Brain microvascular endothelial cell (primary cell): ENCODE measurements around the gene EPHA6.
A peak's percentile ranks its signal among the peaks of the same experiment; 100 is the strongest.

Source experiments
- DNase-seq: peaks from one replicate; pipeline ENCODE4 v3.0.0-alpha.2; 2020
- H3K27ac ChIP-seq: fragments of 250-450 bp; sonication (Bioruptor Pico); 2 replicates; pipeline ENCODE4 v1.5.1; 2020; ENCODE audit warnings: mild to moderate bottlenecking, moderate library complexity
- H3K27me3 ChIP-seq: fragments of 250-450 bp; sonication (Bioruptor Pico); replicated peaks from 2 replicates; pipeline ENCODE4 v1.5.1; 2020; ENCODE audit warnings: mild to moderate bottlenecking
- H3K36me3 ChIP-seq: fragments of 250-450 bp; sonication (Bioruptor Pico); replicated peaks from 2 replicates; pipeline ENCODE4 v1.5.1; 2020; ENCODE audit warnings: mild to moderate bottlenecking
- H3K4me3 ChIP-seq: 2 replicates; pipeline ENCODE4 v1.5.1; 2011; ENCODE audit warnings: low read depth, mild to moderate bottlenecking, control low read depth, low read length, moderate library complexity
- CTCF ChIP-seq: IDR thresholded peaks from 2 replicates; pipeline ENCODE4 v1.5.1; 2011; ENCODE audit warnings: low read depth, mild to moderate bottlenecking, moderate library complexity, low read length, control low read depth, inconsistent platforms; ENCODE audit errors: missing control alignments
- in situ Hi-C: cut with HindIII; loops from 2 replicates; pipeline ENCODE4 v1.10.0; 2017; ENCODE audit warnings: low sequenced_read_pairs, low pct_ligation_motif_present

Gene EPHA6

GRCh38 chr3:96813820-96814650, at the start of gene EPHA6:
Gene EPHA6 (plus strand): TSS chr3:96814594.
- in situ Hi-C loops, result no loop called here
- Histone ChIP-seq H3K4me3 (peak within 1 kb of the TSS; percentile 62), H3K27ac (no peak within 1 kb of the TSS), H3K27me3 (peaks cover 30% of the 10 kb centered on the region), H3K36me3 (no peaks in the 10 kb centered on the region)
- peak; percentile 4 for DNase-seq
- peak; percentile 43 for TF ChIP-seq CTCF

GRCh38 chr3:96776818-96777217, 37.6 kb upstream of the EPHA6 start:
- Histone ChIP-seq H3K27me3 (no peaks in the 10 kb centered on the region), H3K4me3 (no peak overlapping the region), H3K27ac (no peak overlapping the region), H3K36me3 (no peaks in the 10 kb centered on the region)
- TF ChIP-seq CTCF, result no peak
- in situ Hi-C loops, result no loop called here
- DNase-seq, result no peak

- no peak overlapping the region for H3K27ac ChIP-seq
- in situ Hi-C loops, result no loop called here
- no peaks in the 10 kb centered on the region for H3K27me3 ChIP-seq
- no peak for TF ChIP-seq CTCF
- no peaks in the 10 kb centered on the region for H3K36me3 ChIP-seq
- DNase-seq, result no peak
- H3K4me3 ChIP-seq, result no peak overlapping the region
Measured at GRCh38 chr3:96779810-96780209, 34.6 kb upstream of the EPHA6 start.

- no peaks in the 10 kb centered on the region for H3K27me3 ChIP-seq
- no peak for DNase-seq
- no peak overlapping the region for H3K4me3 ChIP-seq
- TF ChIP-seq CTCF, result no peak
- H3K36me3 ChIP-seq, result no peaks in the 10 kb centered on the region
- in situ Hi-C loops, result no loop called here
- H3K27ac ChIP-seq, result no peak overlapping the region
Measured at GRCh38 chr3:96796101-96796500, 18.3 kb upstream of the EPHA6 start.

- no peaks in the 10 kb centered on the region for H3K27me3 ChIP-seq
- no peaks in the 10 kb centered on the region for H3K36me3 ChIP-seq
- no peak for DNase-seq
- no peak overlapping the region for H3K4me3 ChIP-seq
- H3K27ac ChIP-seq, result no peak overlapping the region
- in situ Hi-C loops, result no loop called here
- no peak for TF ChIP-seq CTCF
Measured at GRCh38 chr3:96803870-96804269, 10.5 kb upstream of the EPHA6 start.

- Histone ChIP-seq H3K27me3 (no peaks in the 10 kb centered on the region), H3K27ac (no peak overlapping the region), H3K4me3 (no peak overlapping the region), H3K36me3 (no peaks in the 10 kb centered on the region)
- TF ChIP-seq CTCF, result no peak
- DNase-seq, result no peak
- in situ Hi-C loops, result no loop called here
Measured at GRCh38 chr3:96806341-96806740, 8.1 kb upstream of the EPHA6 start.
